ENCODE results near the gene GALNT18.

GALNT18 gene

DNA sequence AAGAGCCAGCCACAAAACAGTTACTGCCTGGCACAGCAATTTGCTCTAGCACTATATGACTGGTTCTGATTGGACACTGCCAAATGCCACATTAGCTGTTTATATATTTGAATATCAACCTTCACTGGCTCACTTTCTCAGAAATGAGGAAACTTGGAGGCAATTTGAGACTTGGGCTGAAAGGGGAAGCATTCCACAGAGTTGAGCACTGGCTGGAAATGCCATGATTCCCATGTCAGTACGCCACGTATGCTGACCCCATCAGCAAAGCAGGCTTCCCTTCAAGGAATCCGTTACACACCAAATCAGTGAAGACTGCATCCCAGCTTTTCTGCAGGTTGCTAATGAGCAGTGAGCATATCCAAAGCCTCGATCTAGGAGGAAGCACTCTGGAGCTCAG is 34.7 kb downstream of the GALNT18 start:
- no peak for DNase-seq (ENCODE audit: low read depth in 2 of 2)

DNA sequence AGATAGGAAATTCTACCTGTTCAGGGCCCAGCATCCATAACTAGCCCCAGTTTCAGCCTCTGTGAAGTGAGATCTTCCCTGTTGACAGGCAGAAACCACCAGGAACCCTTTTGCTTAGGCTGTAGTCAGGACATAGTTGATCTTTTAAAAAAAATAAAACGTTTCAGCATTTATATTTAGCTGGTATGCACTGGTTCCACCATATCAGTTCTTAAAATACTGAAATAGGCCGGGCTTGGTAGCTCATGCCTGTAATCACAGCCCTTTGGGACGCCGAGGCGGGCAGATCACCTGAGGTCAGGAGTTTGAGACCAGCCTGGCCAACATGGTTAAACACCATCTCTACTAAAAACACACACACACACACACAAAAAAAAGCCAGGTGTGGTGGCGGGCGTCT is 35.3 kb downstream of the GALNT18 start:
- no peak for DNase-seq (ENCODE audit: low read depth in 2 of 2)

DNA sequence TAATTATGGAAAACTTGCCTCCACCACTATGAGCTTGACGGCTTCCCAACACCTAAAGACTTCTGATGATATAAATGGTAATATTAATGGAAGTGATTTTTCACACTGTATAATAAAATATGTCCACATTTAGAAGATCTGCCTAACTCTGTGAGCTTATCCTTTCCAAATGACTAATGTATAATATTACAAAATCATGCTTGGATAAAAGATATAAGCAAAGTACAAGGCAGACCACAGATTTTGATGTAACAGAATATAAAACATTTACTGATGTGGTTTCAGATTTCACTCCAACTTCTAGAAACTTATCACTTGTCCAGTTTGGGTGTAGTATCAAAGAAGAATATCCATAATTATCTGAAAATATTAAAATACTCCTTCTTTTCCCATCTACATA is 36.9 kb downstream of the GALNT18 start:
- no peak for DNase-seq (ENCODE audit: low read depth in 2 of 2)

DNA sequence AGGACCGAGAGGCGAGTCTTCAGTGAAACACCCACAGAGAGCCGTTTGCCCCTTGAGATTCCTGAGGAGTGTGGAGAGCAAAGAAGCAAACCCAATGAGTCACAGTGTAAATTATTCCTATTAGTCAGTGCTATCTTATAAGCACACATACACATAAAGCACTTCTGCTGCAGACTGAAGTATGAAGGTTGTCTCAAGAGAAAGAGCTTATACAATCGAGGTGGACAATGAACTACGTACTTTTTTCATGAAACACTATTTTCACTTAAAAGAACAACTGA is 37.3 kb downstream of the GALNT18 start:
- no peak for DNase-seq (ENCODE audit: low read depth in 2 of 2)

DNA sequence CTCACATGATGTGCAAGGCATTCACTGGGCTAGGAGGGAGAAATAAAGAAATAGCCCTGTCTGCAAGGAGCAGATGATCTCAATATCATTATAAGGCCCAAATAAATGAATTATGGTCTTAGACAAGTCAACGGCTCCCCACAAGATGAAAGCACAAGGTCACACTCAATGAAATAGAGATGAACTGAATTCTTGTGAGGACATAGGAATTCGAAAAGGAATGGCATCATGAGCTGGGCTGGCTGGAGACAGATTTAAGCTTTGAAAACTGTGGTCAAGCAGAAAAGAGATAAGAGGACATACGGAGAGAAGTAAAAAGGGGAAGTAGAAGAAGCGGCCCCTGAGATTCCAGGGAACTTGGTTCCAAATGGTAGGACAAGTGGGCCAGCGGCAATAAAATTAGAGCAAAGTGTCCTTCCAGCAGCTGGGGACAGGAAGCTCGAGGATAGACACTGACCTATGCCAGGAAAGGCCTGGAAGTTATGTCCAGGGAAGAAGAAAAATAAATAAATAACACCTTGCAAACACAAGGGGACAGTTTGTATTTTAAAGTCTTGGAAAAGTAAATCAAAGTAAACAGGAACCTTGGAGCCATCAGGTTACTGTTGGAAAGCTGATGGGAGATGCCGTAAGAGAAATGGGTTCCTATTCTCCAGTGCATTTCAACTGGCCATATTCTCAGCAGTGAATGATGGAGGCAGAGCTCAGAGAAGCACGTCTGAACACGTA is 37.8 kb downstream of the GALNT18 start:
- DNase-seq (ENCODE audit: low read depth in 2 of 2) = no peak

DNA sequence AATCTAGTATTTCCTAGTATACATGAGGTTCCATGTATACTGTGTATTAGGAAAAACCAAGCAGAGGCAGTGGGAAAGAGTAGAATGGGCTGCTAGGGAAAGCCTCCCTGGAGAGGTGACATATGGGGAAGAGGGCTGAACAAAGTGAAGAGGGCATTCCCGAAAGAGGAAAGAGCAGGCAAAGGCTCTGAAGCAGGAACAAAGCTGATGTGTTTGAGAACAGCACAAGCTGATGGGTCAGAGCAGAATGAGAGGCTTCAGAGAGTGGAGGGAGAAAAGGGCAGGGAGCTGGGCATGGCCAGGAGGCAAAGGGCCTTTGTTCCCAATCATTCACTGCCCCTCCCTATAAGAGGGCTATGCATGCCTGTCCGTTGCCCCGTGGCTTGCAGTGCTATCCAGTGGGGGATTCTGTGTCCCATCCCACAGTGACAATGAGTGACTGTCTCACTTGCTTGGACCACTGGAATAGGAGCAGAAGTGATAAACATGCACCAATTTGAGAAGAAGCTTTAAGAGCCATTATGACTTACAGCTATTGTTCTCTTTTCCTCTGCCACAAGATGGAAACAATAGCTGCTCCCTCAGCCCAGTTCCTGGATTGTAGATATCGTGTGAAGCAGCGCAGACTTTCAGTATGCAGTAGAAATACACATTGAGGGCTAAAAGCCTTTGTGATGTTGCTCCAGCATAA is 39.6 kb downstream of the GALNT18 start:
- no peak for DNase-seq (ENCODE audit: low read depth in 2 of 2)

DNA sequence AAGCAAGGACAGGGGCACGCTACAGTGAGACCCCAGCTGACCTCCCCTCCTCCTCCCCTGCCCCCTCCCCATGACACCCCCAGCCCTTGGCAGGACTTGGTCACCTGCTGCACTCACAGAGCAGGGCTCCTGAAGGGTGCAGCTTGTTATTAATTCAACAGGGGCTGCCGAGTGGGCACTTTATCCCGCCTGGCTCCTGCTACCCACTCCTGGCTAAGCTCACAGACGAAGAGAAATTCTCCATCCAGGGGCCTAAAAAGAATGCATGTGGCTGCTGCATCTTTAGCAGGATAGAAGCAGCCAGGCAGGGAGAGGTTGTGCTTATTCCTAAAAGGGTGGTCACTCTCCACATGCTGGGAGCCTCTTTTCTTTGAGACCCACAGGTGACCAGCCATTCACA is 40.3 kb downstream of the GALNT18 start:
- DNase-seq (ENCODE audit: low read depth in 2 of 2) = no peak

DNA sequence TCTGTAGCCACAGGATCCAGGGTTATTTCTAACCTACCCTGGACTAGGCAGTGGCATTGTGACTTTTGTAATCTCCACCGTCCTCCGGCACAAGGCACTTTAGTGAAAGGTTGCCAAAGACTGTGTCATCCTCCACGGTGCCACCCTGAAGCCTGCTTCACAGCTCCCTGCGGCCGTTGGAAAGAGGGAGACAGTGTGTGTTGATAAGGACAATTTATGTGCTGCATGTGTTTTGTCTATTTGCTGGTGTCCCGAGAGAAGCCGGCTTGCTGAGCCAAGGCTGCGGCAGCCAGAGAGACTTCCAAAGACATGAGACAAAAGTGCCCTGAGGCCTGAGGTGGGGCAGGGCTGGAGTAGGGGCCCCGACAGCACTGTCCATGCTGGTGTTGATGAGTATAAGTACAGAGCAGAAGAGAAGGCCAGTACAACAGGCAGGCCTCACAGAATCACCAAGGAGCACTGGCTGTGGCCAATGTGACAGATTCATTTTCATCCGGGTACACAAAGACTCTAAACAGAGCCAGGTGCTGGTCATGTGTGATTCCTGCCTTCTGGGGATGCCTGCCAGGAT is 40.9 kb downstream of the GALNT18 start:
- DNase-seq (ENCODE audit: low read depth in 2 of 2) = no peak

DNA sequence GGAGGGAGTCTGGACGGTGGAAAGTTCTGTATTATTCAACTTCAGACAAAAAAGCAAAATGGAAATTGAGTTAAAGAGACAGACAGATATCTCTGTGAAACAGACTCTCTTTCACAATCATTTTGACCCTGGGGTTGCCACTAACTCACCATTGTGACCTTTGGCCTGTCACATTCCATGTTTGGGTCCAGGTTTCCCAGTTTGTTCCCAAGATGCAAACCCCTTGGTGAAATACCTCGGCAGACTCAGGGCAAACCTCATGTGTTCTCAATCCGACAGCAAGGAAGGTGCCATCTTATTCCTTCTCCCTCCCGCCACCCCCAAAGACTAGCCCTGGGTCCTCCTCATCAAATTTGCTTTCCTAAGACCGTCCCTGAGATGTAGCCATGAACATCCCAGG is 41.8 kb downstream of the GALNT18 start:
- DNase-seq (ENCODE audit: low read depth in 2 of 2) = no peak

DNA sequence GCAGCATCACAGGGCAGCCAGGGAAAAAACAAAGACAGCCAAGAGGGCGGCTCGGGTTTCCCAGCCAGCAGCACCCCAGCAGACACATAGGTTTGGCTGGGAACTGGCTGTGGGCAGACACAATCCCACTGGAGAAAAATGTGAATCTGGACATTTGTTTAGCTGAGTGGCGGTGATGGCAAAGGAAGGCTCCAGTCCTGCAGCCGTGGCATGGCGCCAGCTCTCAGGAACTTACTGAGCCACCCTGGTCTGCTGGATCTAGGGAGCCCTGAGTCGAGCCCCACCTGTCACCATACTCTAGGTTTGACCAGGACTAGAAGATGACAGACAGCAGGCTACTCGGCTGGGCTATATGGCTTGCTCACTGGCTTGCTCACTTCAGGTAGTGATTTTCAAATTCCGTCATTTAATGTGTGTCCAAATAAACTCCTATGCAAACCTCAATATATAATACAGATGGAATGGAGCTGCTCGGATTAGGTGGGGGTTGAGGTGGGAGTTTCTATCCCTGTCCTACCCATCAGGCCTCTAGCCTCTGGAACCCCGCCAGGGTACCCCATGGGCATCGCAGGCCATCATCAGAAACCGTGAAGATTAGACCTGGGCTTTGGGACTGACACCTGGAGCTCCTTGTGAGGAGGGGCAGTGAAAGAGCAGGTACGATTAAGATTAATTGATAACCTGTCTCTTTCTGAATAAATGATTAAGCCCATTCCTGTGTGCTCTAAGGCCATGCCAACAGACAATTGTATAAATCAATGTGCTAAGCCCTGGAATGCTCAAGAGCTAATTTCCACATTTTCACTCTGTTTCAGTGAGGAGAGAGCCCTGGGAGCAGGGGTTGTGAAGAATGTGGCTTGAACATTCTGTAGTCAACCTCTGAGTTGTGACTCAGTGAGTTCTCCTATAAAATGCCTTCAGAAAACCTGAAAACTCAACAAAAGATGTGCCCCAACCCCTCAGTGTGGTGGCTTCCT is 42.5 kb downstream of the GALNT18 start:
- DNase-seq (ENCODE audit: low read depth in 2 of 2) = no peak

DNA sequence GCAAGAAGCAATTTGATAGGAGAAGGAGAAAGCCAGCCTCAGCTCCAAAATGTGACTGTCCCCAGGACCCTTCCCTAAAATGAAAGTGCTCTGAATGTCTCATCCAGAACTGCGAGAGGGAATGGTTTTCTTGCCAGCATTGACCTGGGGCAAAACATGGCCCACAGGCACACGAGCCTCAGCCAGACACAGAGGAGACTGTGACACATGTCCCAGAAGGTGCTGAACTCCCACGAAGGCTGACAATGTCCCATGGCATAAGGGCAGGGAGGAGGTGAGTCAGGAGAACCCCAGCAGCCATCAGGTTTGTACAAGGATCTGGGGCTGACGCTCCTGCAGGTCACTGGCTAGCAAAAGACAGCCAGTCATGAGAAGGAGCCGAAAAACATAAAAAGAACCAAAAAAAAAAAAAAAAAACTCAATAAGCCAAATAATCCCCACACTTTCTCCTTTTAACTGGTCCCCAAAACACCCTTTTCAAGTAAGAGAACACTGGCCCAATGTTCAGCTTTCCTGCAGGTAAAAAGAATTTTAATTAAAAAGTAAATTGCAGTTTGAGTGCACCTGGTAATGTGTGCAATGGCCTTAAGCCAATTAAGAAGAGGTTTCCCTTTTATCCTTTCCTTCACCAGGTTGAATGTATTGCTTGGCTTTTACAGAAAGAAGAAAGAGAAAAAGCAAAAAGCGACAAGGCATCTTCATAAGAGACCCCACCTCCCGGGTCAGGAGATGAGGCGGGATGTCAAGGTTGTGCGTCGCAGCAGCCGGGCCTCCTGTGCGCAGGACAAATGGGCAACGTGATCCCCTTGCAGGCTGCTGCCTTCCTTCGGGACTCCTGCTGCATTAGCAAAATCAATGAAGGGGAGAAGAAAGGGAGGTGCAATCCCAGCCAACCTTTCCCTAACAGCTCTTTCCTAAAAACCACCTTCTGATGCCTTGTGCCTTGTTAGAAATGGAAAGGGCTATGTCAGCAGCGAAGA is 43.6 kb downstream of the GALNT18 start:
- DNase-seq (ENCODE audit: low read depth in 2 of 2) = no peak

DNA sequence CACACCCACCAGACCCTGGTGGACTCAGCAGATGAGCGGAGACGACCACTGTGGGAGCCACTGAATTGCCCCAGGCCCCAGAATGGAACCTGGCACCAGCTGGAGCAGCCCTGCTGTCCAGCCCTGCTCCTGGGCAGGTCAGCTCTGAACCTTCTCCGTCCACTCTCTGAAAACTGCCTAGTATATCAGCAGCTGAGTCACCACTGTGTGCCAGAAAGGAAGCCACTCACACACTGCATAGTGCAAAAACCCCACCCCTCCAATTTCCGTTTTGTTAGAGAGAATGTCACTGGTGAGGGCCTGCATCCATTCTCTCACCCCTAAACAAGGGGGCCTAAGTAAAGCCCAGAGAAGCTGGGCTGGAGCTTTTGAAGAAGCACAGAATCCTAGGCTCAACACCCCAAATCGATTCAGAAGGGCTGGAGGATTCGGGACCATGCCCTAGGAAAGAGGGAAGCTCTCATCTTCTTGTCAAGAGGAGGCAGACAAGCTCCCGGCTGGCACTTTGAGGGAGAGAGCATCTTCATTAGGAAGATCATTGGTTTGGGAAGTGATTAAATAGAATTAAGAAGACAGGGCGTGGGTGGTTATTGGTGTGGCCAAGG is 44.5 kb downstream of the GALNT18 start:
- DNase-seq (ENCODE audit: low read depth in 2 of 2) = peak in 1 of 2 donors; percentile 4

DNA sequence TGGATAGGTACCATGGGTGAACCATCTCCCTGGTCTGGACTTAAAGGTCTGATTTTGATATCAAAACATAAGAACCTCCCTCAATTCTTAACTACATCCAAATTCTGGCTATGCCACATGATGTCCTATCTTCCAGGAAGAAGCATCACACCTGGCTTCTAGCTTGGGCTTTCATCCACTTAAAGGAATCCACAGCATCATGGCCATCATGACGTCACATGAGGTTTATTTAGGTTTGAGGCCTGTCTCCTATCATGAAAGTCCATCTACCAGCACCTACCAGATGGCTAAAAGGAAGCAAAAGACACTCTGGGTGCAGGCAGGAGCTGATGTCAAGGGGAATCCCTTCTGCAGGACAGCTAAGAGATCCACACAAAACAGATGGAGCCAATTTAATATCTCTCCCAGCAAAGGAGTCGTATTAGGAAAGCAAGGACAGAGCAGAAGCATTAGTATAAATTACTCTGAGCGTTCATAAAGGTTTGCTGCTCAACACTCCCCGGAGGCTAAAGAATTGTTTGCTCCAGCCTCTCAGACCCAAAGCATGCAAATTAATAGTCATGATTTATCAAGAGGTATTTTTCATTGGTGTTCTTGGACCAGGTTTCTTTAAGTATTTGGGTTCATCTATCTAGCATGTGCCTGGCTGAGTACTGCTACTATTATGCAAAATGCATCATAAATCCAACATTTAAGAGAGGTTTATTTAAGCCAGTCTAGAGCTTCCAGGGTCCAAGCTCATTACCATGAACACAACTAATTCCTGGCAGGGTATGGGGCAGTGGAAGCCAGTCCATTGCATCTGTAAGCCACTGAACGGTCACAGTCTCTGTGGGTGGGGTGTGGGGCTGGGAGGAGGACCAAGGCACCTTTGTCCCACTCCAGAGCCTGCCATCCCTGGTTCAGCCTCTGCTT is 47.2 kb downstream of the GALNT18 start:
- DNase-seq (ENCODE audit: low read depth in 2 of 2) = no peak

DNA sequence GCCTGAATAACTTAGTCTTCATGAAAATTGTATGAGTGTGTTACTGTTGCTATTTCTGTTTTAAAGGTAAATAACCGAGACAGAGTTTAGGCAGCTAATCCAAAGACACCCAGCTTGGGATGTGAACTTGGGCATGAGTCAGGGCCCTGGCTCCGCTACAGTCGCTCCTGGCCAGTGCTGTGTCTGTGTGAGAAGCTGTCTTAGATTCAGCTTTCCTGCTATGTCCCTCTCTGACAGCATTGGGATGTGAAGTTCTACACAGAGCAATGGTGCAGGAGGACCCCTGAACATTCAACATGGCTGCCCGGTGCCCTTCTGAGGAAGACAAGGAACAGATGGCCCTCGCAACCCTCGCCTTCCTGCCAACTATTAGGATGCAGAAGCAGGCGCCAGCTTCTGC is 49.4 kb downstream of the GALNT18 start:
- DNase-seq (ENCODE audit: low read depth in 2 of 2) = no peak

DNA sequence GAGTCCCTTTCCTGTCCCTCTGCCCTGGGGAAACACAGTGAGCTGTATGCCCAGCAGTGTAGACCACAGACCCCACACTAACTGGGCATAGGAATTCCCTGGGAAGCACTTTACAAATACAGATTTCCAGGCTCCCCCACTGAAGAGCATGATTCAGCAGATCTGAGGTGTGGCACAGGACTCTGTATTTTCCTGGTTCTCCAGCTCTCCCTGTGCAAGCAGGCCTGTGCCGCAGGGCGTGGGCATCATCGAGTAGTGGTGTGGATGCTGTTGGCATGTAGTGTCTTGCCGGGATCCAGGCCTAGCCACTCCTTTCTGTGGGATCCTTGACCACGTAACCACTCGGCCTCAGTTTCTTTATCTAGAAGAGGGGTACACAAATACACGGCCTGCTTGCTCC is 49.9 kb downstream of the GALNT18 start:
- DNase-seq (ENCODE audit: low read depth in 2 of 2) = no peak

DNA sequence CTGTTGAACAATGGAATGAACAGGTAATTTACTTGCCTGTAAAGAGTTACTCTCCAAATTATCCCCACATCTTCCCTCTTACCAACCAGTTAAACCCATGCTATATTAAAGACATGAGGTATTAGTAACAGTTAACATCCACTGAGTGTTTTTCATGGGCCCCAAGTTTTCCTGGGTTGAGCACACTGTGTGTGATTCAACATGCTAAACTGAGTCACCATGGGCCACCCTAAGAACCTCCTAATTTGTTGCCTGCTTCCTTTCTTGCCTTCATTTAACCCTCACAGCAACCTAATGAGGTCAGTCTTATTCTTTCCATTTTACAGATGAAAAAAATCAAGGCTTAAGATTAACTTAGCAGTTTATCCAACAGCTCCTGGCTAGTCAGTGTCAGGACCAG is 51.0 kb downstream of the GALNT18 start:
- no peak for DNase-seq (ENCODE audit: low read depth in 2 of 2)

DNA sequence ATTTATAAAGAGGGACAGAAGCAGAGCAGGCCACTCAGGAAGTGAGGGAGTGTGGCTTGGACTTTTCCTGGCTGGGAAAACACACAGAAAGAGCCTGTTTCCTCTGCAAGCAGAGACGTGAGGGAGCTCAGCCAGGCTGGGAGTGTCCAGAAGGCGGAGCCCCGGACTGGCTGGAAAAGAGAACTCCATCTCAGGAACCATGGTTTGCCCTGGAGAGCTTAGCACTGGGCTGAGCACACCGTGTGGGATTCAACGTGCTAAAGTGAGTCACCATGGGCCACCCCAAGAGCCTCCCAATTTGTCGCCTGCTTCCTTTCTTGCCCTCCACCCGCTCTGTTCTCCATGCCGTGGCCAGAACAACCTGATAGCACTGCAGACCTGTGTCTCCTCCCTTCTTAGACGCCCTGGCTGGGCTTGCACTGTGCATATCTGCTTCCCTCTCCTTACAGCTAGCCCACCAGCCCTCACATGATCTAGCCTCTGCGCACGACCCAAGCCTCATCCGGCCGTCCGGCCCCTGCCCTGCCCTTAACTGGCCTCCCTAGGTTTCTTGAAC is 51.8 kb downstream of the GALNT18 start:
- no peak for DNase-seq (ENCODE audit: low read depth in 2 of 2)

DNA sequence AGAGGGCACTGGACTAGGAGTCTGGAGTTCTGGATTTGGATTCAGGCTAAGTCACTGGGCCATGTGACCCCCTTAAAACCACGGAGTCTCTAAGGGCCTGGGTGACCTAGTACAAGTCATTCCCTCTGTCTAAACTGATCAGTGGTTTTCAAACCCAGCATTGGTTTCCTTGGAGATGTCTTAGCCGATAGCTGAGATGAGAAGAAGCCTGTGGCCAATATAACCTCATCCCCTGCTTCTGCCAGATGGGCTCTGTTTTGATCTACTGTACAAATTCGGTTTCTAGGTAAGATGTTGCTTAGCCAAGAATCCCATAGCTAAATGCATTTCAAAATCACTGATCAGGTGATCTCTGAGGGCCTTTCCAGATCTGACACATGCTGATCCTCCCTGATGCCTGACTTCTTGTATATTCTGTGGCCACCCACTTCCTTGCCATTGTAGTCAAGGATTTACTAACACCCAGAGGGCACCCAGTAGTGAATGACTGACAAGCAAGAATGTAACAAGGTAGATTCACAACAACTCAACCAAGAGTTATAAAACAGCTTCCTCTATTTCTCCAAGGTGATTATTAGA is 53.1 kb downstream of the GALNT18 start:
- no peak for DNase-seq (ENCODE audit: low read depth in 2 of 2)

Measured in stimulated activated CD8-positive, alpha-beta memory T cell treated with anti-CD3 and anti-CD28 coated beads, Interleukin-2, amount 100 ng/mL, for 1 hour (primary cell).